GM18858 (cell line): ENCODE results near the gene TTC39A.
"Not testable (repeated sequence)": the region's sequence is repeated elsewhere in the genome, so short reads cannot be mapped to it uniquely, and the experiment has no call there.

ENCODE experiments used
- ATAC-seq: cut with Tn5 transposase; IDR thresholded peaks from one replicate; pipeline ENCODE4 v1.9.1; 2021; ENCODE audit not compliant: unreplicated experiment

TTC39A gene

GRCh38 chr1:51340380-51340779 is 10.0 kb upstream of the TTC39A start:
- no peak for ATAC-seq

DNA sequence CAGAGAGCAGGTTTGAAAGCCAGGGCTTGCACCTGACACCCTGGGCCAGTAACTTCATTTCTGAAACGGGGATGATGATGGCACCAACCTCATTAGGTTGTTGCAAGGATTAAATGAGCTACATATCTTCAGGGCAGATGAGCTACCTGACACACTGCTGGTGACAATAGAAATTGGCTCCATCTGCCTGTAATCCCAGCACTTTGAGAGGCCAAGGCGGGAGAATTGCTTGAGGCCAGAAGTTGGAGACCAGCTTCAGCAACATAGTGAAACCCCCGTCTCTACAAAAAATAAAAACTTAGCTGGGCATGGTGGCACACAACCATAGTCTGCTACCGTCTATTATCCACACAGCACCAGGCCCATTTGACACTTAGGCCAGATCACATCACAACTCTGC is 6.3 kb upstream of the TTC39A start:
- ATAC-seq: no peak

- no peak for ATAC-seq
Observed at GRCh38 chr1:51336004-51336403, 5.6 kb upstream of the TTC39A start.

- ATAC-seq: no peak
Observed at GRCh38 chr1:51331206-51332100, 1.1 kb upstream of the TTC39A start.

- ATAC-seq: no peak
Observed at GRCh38 chr1:51329443-51330325, 678 bp downstream of the TTC39A start.

- no peak for ATAC-seq
Observed at GRCh38 chr1:51328926-51329325, 1.4 kb downstream of the TTC39A start.

- no peak for ATAC-seq
Observed at GRCh38 chr1:51328279-51328678, 2.1 kb downstream of the TTC39A start.

DNA sequence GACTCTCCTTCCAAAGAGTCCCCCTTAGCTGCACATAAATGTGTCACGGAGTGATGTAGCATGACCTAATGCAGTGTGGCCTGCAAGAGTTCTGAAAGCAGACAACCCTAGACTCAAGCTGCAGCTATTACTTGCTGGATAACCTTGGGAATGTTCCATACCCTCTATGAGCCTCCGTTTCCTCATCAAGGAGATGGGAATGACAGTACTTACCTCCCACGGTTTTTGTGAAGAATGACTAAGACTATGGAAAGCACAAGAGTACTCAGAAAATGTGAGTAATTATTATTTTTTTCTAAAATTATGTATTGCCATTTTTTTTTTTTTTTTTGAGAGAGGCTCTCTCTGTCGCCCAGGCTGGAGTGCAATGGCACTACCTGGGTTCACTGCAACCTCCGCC is 3.0 kb downstream of the TTC39A start:
- ATAC-seq: no peak

DNA sequence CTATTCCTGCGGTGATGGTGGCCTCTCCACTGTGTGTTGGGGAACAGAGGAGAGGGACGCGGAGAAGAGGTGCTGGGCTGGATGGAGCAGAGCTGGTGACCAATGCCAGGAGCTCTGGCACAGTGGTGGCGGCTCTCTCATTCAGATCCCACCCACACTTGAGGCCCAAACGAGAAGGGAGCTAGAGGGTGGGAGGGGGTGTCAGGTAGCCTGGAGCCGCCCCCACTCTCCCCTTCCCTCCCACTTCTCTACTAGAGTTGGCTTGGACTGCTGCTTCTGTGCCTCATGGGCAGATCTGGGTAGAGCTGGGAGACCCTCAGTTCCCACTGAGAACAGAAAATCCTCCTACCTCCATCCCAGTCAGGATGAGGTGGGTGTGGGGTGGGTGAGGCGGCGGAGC is 3.5 kb downstream of the TTC39A start:
- ATAC-seq: no peak

DNA sequence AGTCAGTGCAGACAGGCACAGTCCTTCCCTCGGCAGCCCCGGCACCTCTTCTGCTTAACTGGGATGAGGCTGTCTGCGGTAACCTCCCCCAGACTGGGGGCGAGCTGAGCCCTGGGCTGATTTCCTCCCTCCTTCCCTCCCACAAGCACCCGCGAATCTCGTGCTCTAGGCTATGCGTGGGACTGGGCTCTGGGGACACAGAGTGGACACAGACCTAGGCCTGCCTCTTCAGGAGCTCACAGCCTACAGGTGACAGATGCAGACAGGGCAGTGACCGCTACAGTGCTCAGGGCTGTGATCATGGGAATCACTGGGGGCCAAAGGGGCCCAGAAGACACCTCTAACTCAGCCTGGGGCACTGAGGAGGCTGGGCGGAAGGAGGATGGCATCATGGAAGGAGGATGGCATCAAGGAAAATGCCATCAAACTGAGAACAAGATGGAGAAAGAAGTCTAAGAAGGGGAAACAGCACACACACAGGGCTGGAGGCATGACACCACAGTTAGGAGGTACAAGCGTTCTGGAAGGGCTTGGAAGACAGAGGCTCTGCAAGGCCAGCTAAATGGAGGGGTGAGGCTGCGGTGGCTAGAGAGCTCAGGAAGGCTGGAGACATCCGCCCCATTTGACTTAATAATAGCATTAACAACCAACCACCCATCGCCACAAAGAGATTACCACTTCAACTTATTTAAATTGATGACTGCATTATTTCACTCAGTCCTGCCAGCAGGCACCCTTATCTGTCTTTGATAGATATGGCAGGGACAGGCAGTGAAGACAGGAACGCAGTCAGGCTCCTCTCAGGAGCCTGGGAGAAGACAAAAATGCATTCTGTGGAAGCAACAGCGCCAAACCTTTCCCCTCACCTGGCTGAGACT is 4.2 kb downstream of the TTC39A start:
- ATAC-seq: no peak

DNA sequence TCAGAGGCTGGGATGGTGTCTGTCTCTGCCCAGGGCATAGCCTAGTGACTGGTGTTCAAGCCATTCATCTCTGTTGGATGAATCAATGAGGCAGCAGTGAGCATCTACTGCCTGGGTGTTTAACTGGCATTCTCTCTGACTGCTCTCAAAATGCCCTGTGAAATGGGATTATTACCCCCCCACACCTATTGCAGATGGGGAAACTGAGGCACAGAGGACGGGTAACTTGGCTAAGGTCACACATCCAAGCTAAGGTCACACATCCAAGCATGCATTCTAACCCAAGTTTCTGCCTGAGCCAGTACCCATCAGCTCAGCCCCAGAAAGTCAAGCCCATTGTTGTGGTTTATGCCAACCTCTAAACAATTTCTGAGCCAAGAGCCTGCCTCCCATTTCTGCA is 5.0 kb downstream of the TTC39A start:
- no peak for ATAC-seq

- not testable (repeated sequence) for ATAC-seq
Observed at GRCh38 chr1:51325011-51325385, 5.4 kb downstream of the TTC39A start.

DNA sequence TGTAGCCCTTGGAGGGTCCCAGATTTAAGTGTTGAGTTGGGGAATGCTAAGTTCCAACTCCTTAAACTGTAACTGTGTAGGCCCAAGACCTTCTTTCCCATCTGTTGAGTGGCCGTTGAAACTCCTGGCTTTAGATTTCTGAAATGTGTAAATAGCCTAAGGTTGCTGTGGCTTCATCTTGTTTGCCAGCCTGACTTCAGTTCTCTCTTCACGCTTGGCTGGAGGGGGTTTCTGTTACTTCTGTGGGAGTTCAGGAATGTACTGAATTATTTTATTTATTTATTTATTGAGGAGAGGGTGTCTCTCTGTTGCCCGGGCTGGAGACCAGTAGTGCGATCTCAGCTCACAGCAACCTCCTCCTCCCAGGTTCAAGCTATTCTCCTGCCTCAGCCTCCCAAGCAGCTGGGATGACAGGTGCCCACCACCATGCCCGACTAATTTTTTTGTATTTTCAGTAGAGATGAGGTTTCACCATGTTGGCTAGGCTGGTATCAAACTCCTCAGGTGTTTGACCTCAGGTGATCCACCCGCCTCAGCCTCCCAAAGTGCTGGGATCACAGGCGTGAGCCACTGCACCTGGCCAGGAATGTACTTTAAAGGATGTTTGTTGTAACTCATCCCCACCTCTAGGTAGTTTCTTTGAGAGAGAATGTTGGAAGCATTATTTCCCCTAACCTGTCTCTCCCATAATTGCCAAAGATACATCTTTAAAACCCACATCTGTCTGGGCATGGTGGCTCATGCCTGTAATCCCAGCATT is 5.9 kb downstream of the TTC39A start:
- ATAC-seq: no peak

DNA sequence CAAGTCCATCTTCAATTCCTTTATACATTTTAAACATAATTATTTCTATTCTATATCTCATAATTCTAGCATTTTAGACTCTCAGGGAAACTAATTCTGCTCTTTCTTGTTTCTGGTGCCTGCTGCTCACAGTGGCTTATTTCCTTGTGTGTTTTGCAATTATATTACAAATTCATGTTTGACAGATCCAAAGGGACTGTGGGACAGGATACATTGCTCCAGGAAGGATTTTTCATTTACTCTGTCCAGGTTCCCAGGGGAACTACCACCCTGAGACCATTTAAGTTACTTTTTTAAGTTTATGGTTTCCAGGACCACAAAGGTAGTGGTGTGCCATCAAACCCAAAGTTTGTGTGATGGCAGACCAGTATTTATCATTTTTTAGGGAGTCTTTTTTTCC is 6.6 kb downstream of the TTC39A start:
- no peak for ATAC-seq

DNA sequence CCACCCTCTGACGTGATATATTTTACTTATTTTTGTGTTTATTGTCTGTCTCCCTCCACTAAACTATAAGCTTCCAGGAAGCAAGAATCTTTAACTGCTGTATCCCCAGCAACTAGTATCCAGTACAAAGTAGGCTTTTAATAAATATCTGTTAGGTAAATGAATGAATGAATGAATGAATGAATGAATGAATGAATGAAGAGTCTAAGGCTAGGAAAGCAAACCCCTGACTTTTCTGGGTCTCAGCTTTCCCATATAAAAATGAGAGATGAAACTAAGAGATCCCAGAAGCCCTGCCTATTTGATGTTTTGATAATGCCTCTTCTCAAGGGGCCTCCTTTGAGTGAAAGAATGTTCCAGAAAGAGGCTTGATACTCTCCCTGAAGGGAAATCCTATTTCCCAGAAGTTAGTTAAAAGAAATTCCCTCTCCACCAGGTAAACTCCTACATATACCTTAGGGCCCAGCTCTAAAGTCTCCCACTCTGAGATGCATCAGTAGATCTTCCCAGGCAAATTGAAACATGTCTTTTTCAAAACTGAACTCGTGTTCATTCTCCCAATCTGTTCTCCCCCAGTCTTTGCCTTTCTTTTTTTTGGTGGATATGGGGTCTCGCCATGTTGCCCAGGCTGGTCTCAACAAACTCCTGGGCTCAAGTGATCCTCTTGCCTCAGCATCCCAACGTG is 7.8 kb downstream of the TTC39A start:
- ATAC-seq: no peak

DNA sequence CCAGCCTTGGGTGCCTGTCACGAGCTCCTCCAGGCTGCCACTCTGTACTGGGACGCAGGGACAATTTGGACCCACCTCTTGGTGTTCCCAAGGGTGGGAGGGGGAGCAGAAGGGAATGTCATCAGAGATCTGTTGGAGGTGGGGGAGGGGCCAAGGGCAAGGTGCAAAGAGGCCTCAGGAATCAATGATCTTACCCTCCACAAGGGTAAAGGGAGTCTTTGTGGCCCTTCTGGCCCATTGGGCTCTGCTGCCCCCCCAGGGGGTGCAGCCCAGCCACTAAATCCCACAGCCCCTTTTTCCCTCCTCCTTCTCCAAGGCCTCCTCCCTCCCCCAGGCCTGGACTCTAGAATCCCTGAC is 8.5 kb downstream of the TTC39A start:
- no peak for ATAC-seq

DNA sequence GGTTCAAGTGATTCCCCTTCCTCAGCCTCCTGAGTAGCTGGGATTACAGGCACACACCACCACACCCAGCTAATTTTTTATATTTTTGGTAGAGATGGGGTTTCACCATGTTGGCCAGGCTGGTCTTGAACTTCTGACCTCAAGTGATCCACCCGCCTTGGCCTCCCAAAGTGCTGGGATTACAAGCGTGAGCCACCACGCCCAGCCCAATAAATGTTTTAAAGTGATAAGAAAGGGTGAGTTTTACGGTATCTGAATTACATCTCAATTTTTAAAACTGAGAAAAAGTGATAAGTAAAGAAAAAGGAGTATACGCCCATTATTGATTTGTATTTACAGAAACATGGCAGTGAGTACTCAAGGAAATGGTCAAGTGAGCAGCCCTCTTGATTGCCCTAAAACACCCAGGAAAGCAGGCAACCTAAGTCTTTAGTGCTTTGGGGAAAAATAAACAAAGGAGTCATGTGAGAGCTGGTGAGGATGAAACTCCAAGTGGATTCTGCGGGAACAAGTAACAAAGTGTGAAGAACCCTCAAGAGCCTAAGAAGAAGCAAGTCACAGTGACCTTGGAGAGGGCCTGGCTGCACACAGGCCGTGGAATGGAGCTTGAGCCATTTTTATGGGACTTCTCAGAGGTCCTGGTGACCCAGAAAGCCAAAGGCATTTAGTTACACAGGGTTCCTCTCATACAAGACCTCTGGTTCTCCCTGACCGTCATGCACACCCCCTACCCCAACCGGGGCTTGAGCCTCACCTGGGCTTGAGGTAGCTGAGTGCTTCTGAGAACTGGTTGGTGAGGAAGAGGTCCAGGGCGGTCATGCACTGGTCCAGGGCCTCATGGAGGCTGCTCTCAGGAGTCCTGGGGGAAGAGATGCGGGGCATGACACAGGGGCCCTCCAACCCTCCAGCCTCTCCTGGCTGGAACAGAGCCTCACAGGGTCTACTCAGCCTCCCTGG is 9.1 kb downstream of the TTC39A start:
- no peak for ATAC-seq

GRCh38 chr1:51317798-51318197 is 12.6 kb downstream of the TTC39A start:
- no peak for ATAC-seq

GRCh38 chr1:51316846-51317120 is 13.6 kb downstream of the TTC39A start:
- no peak for ATAC-seq
